ENCODE results near the gene MACROD1. TPM values are rescaled to one million over a fixed set of nuclear protein-coding genes. Genes with fewer than 3 reads are reported as not detected.

MACROD1 gene
- polyA plus RNA-seq, 1 donor (not counting 4 experiments of a cell fraction or from before 2014, with no cell fraction given): 4.6 TPM

DNA sequence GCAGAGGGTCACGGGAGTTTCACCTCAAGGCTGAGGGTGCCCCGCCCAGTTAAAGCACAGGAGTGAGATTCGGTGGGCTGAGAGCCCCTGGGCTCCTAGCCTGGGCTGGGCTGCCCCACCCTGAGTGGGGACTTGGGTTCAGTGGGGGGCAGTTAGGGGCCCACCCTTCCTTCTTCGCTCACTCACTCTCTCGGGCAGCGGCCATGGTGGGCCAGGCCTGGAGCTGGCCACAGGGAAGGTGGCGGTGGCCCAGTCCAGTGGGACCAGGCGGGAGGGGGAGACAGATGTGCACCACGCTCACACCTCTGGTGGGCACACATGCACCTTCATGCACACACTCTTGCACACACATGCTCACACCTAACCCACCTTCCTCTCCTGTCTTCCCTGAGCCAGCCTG is 124.1 kb downstream of the MACROD1 start:
- peaks cover 3% of the 10 kb centered on the region for H4K20me1 ChIP-seq (ENCODE audit: control insufficient read depth, extremely low read depth, insufficient read depth, low read length)
- H2AFZ ChIP-seq (ENCODE audit: control insufficient read depth, low read length): no peak overlapping the region
- H3K79me2 ChIP-seq (ENCODE audit: control insufficient read depth, insufficient read depth, low read length): no peaks in the 10 kb centered on the region
- no peak overlapping the region for H3K4me3 ChIP-seq (ENCODE audit: control insufficient read depth in 2 of 3, extremely low read depth in 1 of 3, insufficient read depth in 2 of 3, low read depth in 1 of 3, low read length in 3 of 3)
- no peak for FAIRE-seq
- no peaks in the 10 kb centered on the region for H3K4me1 ChIP-seq (ENCODE audit: control insufficient read depth, extremely low read depth, insufficient read depth, low read length)
- no peak overlapping the region for H3K9ac ChIP-seq (ENCODE audit: control insufficient read depth, extremely low read depth, insufficient read depth, low read length)
- no peak overlapping the region for H3K27ac ChIP-seq (ENCODE audit: control insufficient read depth, insufficient read depth, low read length)
- H3K9me1 ChIP-seq (ENCODE audit: control insufficient read depth, extremely low read depth, insufficient read depth, low read length): no peaks in the 10 kb centered on the region
- no peak overlapping the region for H3K4me2 ChIP-seq (ENCODE audit: control insufficient read depth, extremely low read depth, insufficient read depth, low read depth, low read length)
- H3K36me3 ChIP-seq (ENCODE audit: control insufficient read depth in 2 of 2, extremely low read depth in 1 of 2, insufficient read depth in 2 of 2, low read length in 2 of 2): no peaks in the 10 kb centered on the region
- peaks cover 21% of the 10 kb centered on the region for H3K27me3 ChIP-seq (ENCODE audit: control insufficient read depth, extremely low read depth, insufficient read depth, low read length)
- TF ChIP-seq EZH2 (IDR thresholded peaks at IDR 0.05; ENCODE audit: low read length): no peak
- TF ChIP-seq, protein P1, sequence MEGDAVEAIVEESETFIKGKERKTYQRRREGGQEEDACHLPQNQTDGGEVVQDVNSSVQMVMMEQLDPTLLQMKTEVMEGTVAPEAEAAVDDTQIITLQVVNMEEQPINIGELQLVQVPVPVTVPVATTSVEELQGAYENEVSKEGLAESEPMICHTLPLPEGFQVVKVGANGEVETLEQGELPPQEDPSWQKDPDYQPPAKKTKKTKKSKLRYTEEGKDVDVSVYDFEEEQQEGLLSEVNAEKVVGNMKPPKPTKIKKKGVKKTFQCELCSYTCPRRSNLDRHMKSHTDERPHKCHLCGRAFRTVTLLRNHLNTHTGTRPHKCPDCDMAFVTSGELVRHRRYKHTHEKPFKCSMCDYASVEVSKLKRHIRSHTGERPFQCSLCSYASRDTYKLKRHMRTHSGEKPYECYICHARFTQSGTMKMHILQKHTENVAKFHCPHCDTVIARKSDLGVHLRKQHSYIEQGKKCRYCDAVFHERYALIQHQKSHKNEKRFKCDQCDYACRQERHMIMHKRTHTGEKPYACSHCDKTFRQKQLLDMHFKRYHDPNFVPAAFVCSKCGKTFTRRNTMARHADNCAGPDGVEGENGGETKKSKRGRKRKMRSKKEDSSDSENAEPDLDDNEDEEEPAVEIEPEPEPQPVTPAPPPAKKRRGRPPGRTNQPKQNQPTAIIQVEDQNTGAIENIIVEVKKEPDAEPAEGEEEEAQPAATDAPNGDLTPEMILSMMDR (optimal IDR thresholded peaks at IDR 0.05 in 1 of 3, IDR thresholded peaks at IDR 0.05 in 1 of 3, conservative IDR thresholded peaks at IDR 0.05 in 1 of 3; ENCODE audit: extremely low read depth in 1 of 3, insufficient read depth in 2 of 3, low read length in 3 of 3): no peak
- DNase-seq (ENCODE audit: low read depth, low spot score): no peak
- H3K9me3 ChIP-seq (ENCODE audit: control insufficient read depth, low read depth, low read length): no peaks in the 10 kb centered on the region
- dilution Hi-C loops (cut with MboI; ENCODE audit: extremely low pct_ligation_motif_present, low sequenced_read_pairs): no loop called here

DNA sequence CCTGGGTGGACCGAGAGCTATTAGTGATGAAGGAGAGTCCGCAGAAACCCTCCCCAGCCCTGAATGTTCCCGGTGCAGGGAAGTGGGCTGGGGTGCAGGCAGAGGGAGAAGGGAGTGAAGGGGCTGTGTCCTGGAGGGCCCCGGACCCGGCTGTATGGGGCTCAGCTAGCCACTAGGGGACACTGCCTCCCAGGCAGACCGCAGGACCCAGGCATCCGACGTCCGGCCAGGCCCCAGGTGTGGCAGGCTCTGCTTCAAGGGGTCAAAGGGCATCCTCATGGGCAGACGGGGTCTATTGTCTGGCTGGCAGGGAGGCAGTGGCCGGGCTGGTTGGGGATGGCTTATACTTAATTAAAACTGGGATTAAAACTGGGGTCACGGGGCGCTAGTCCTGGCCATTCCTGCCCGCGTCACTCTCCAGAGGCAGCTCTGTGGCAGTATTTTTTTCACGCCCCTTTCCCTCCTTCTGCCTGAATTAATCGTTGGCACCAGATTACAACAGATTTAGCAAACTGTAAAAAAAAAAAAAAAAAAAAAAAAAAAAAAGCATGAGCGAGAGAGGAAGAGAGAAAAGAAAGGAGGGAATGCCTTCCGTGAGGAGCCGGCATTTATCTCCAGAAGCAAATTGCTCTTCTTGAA is 125.1 kb downstream of the MACROD1 start:
- peaks cover 4% of the 10 kb centered on the region for H4K20me1 ChIP-seq (ENCODE audit: control insufficient read depth, extremely low read depth, insufficient read depth, low read length)
- H3K79me2 ChIP-seq (ENCODE audit: control insufficient read depth, insufficient read depth, low read length): no peaks in the 10 kb centered on the region
- dilution Hi-C loops (cut with MboI; ENCODE audit: extremely low pct_ligation_motif_present, low sequenced_read_pairs): no loop called here
- H3K4me3 ChIP-seq (ENCODE audit: control insufficient read depth in 2 of 3, extremely low read depth in 1 of 3, insufficient read depth in 2 of 3, low read depth in 1 of 3, low read length in 3 of 3): no peak overlapping the region
- H3K9me1 ChIP-seq (ENCODE audit: control insufficient read depth, extremely low read depth, insufficient read depth, low read length): no peaks in the 10 kb centered on the region
- H3K27me3 ChIP-seq (ENCODE audit: control insufficient read depth, extremely low read depth, insufficient read depth, low read length): peaks cover 31% of the 10 kb centered on the region
- H3K9ac ChIP-seq (ENCODE audit: control insufficient read depth, extremely low read depth, insufficient read depth, low read length): no peak overlapping the region
- H3K36me3 ChIP-seq (ENCODE audit: control insufficient read depth in 2 of 2, extremely low read depth in 1 of 2, insufficient read depth in 2 of 2, low read length in 2 of 2): no peaks in the 10 kb centered on the region
- H2AFZ ChIP-seq (ENCODE audit: control insufficient read depth, low read length): no peak overlapping the region
- no peak for FAIRE-seq
- H3K4me2 ChIP-seq (ENCODE audit: control insufficient read depth, extremely low read depth, insufficient read depth, low read depth, low read length): no peak overlapping the region
- TF ChIP-seq EZH2 (IDR thresholded peaks at IDR 0.05; ENCODE audit: low read length): no peak
- TF ChIP-seq, protein P1 (optimal IDR thresholded peaks at IDR 0.05 in 1 of 3, IDR thresholded peaks at IDR 0.05 in 1 of 3, conservative IDR thresholded peaks at IDR 0.05 in 1 of 3; ENCODE audit: extremely low read depth in 1 of 3, insufficient read depth in 2 of 3, low read length in 3 of 3): peak in 2 of 3 experiments; percentile 33 to 51
- no peak overlapping the region for H3K27ac ChIP-seq (ENCODE audit: control insufficient read depth, insufficient read depth, low read length)
- no peaks in the 10 kb centered on the region for H3K4me1 ChIP-seq (ENCODE audit: control insufficient read depth, extremely low read depth, insufficient read depth, low read length)
- no peaks in the 10 kb centered on the region for H3K9me3 ChIP-seq (ENCODE audit: control insufficient read depth, low read depth, low read length)
- no peak for DNase-seq (ENCODE audit: low read depth, low spot score)

Measured in keratinocyte (primary cell).